Measurements from ENCODE around the gene KCNQ1.

KCNQ1 gene

GRCh38 chr11:2708757-2709281 lies 264.0 kb downstream of the KCNQ1 start:
- DNase-seq = no peak

GRCh38 chr11:2709429-2709828 lies 264.6 kb downstream of the KCNQ1 start:
- no peak for DNase-seq

GRCh38 chr11:2711161-2711560 lies 266.4 kb downstream of the KCNQ1 start:
- DNase-seq = no peak

- no peak for DNase-seq
Measured at GRCh38 chr11:2713094-2713493, 268.3 kb downstream of the KCNQ1 start.

GRCh38 chr11:2713661-2714462 lies 269.1 kb downstream of the KCNQ1 start:
- no peak for DNase-seq

GRCh38 chr11:2714463-2714800 lies 269.6 kb downstream of the KCNQ1 start:
- no peak for DNase-seq

GRCh38 chr11:2714871-2715270 lies 270.1 kb downstream of the KCNQ1 start:
- DNase-seq = no peak

- DNase-seq = no peak
Measured at GRCh38 chr11:2715716-2716350, 271.0 kb downstream of the KCNQ1 start.

GRCh38 chr11:2716376-2717095 lies 271.7 kb downstream of the KCNQ1 start:
- no peak for DNase-seq

- no peak for DNase-seq
Measured at GRCh38 chr11:2717561-2718325, 272.9 kb downstream of the KCNQ1 start.

GRCh38 chr11:2718817-2719438 lies 274.1 kb downstream of the KCNQ1 start:
- no peak for DNase-seq

GRCh38 chr11:2719831-2720590 lies 275.2 kb downstream of the KCNQ1 start:
- DNase-seq = no peak

- no peak for DNase-seq
Measured at GRCh38 chr11:2721210-2721916, 276.6 kb downstream of the KCNQ1 start.

GRCh38 chr11:2722955-2723354 lies 278.1 kb downstream of the KCNQ1 start:
- no peak for DNase-seq

GRCh38 chr11:2724104-2724503 lies 279.3 kb downstream of the KCNQ1 start:
- DNase-seq = no peak

GRCh38 chr11:2724653-2725367 lies 280.0 kb downstream of the KCNQ1 start:
- DNase-seq = no peak

- no peak for DNase-seq
Measured at GRCh38 chr11:2725368-2726300, 280.8 kb downstream of the KCNQ1 start.

- no peak for DNase-seq
Measured at GRCh38 chr11:2726964-2727363, 282.2 kb downstream of the KCNQ1 start.

- DNase-seq = no peak
Measured at GRCh38 chr11:2728128-2728662, 283.4 kb downstream of the KCNQ1 start.

All from activated CD8-positive, alpha-beta memory T cell treated with anti-CD3 and anti-CD28 coated beads, Interleukin-2, amount 50 U/mL, for 4 hours (primary cell).